Ecto neural progenitor cell (in vitro differentiated cells): ENCODE data around the gene SERINC5.

Source experiments
- DNase-seq: peaks from one replicate; pipeline ENCODE4 v3.0.0-alpha.2; 2018; ENCODE audit warnings: low spot score

The SERINC5 gene

GRCh38 chr5:80067016-80067415 is 188.8 kb downstream of the SERINC5 start:
- DNase-seq: no peak

DNA sequence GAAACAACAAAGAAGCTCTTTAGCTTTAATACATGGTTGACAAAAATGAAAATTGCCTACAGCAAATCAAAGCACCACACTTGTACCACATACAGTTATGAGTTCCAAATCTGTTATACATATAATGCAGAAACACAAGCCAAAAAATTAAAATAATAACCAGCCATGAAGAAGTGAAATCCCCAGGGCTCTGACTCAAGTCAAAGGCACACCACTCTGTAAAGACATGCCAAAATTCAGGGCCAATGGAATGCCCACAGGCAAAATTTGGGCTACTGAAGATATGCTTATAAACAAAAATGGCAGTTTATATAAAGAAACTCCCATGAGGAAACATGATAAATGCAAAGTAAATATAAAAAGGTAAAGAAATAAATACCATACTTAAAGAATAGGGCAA is 191.7 kb downstream of the SERINC5 start:
- DNase-seq: no peak
